PFSK-1 (cell line): ENCODE measurements around the gene TRAPPC11.

Experiments
- FOXP2 ChIP-seq: optimal IDR thresholded peaks from 2 replicates; pipeline ENCODE3; 2011; ENCODE audit warnings: borderline replicate concordance, control low read depth, inconsistent platforms; ENCODE audit not compliant: insufficient read depth; ENCODE audit errors: extremely low read length, extremely low read depth
- POLR2AphosphoS5 ChIP-seq: IDR thresholded peaks from 2 replicates; pipeline ENCODE4 v1.6.1; 2012; ENCODE audit warnings: low read depth, mild to moderate bottlenecking, control low read depth, low read length, moderate library complexity
- SIN3A ChIP-seq: IDR thresholded peaks from 2 replicates; pipeline ENCODE4 v1.6.1; 2012; ENCODE audit warnings: mild to moderate bottlenecking, low read length, moderate library complexity, borderline replicate concordance; ENCODE audit not compliant: insufficient read depth
- TAF1 ChIP-seq: IDR thresholded peaks from 2 replicates; pipeline ENCODE4 v1.6.1; 2012; ENCODE audit warnings: low read length, control low read depth, borderline replicate concordance; ENCODE audit not compliant: insufficient read depth
- TF ChIP-seq, protein P1 (sequence below), 2 experiments: IDR thresholded peaks; 2 replicates each; pipeline versions ENCODE4 v1.6.1 to v1.8.0; 2011 to 2012; ENCODE audit warnings: low read depth in 2 of 2, low read length in 2 of 2, control low read depth in 1 of 2, inconsistent platforms in 1 of 2, mild to moderate bottlenecking in 1 of 2, moderate library complexity in 1 of 2; ENCODE audit not compliant: insufficient read depth in 1 of 2

The TRAPPC11 gene

DNA sequence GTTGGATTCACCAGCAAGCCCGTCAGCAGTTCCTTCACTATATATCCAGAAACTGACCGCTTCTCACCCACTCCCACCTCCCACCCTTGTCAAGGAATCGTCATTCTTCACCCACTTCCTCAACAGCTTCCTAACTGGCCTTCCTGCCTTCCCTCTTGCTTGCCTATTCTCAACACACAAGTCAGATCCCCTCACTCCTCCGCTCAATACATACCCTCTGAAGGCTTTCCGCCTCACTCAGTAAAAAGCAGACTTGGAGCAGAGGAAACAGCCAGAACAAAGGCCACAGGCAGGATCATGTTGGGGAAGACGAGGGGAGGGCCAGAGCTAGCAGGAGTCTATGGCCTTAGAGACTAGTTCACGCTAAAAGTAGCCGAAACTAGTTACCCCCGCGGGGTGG is 23.8 kb upstream of the TRAPPC11 start:
- TF ChIP-seq FOXP2 (no peak), POLR2AphosphoS5 (no peak), TAF1 (no peak), SIN3A (no peak)
- TF ChIP-seq, protein P1, sequence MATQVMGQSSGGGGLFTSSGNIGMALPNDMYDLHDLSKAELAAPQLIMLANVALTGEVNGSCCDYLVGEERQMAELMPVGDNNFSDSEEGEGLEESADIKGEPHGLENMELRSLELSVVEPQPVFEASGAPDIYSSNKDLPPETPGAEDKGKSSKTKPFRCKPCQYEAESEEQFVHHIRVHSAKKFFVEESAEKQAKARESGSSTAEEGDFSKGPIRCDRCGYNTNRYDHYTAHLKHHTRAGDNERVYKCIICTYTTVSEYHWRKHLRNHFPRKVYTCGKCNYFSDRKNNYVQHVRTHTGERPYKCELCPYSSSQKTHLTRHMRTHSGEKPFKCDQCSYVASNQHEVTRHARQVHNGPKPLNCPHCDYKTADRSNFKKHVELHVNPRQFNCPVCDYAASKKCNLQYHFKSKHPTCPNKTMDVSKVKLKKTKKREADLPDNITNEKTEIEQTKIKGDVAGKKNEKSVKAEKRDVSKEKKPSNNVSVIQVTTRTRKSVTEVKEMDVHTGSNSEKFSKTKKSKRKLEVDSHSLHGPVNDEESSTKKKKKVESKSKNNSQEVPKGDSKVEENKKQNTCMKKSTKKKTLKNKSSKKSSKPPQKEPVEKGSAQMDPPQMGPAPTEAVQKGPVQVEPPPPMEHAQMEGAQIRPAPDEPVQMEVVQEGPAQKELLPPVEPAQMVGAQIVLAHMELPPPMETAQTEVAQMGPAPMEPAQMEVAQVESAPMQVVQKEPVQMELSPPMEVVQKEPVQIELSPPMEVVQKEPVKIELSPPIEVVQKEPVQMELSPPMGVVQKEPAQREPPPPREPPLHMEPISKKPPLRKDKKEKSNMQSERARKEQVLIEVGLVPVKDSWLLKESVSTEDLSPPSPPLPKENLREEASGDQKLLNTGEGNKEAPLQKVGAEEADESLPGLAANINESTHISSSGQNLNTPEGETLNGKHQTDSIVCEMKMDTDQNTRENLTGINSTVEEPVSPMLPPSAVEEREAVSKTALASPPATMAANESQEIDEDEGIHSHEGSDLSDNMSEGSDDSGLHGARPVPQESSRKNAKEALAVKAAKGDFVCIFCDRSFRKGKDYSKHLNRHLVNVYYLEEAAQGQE (IDR thresholded peaks at IDR 0.05; ENCODE audit: insufficient read depth in 1 of 2, low read depth in 2 of 2, low read length in 2 of 2) = no peak

DNA sequence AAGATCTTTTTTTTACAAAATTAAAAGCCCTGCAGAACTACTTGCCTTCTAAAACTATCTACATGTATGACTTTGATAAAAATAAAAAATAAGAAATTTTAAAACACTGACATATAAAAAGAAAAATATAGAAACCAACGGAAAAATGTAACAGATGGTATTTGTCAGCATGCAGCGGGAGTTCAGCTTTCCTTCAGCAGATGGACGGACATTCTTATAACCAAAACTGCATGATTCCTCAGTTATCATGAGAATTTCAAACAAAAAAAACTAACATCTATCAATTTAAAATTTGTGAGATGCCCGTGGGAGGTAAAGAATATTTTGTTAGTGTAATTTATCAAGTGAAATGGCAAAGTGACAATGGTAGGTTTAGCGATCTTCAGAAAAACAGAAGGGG is 23.4 kb upstream of the TRAPPC11 start:
- TF ChIP-seq, protein P1 (IDR thresholded peaks at IDR 0.05; ENCODE audit: insufficient read depth in 1 of 2, low read depth in 2 of 2, low read length in 2 of 2) = no peak
- TF ChIP-seq TAF1 (no peak), POLR2AphosphoS5 (no peak), FOXP2 (no peak), SIN3A (no peak)

GRCh38 chr4:183636503-183636902 is 22.6 kb upstream of the TRAPPC11 start:
- TF ChIP-seq, protein P1 (IDR thresholded peaks at IDR 0.05; ENCODE audit: insufficient read depth in 1 of 2, low read depth in 2 of 2, low read length in 2 of 2) = no peak
- TF ChIP-seq FOXP2 (no peak), POLR2AphosphoS5 (no peak), TAF1 (no peak), SIN3A (no peak)

DNA sequence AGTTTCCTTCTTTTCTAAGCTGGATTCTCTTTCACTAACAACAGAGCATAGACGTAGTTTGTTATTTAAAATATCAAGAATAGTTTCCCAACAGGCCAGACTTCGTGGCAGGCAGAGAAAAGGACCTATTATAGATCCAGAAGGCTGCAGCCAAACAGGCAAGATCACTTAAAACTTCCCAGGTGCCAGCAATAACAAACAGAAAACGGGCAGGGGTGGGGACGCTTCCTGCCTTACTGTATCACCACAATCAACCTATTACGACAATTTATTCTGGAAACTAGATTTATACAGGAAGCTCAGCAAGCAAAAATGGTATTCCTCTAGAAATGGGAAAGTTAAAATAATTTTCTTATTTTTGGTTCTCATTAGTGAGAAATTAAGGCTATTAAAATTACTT is 22.2 kb upstream of the TRAPPC11 start:
- TF ChIP-seq POLR2AphosphoS5 (no peak), TAF1 (no peak), FOXP2 (no peak)
- TF ChIP-seq, protein P1 (IDR thresholded peaks at IDR 0.05; ENCODE audit: insufficient read depth in 1 of 2, low read depth in 2 of 2, low read length in 2 of 2) = no peak

- TF ChIP-seq TAF1 (no peak), POLR2AphosphoS5 (no peak), SIN3A (no peak), FOXP2 (no peak)
- TF ChIP-seq, protein P1 (IDR thresholded peaks at IDR 0.05; ENCODE audit: insufficient read depth in 1 of 2, low read depth in 2 of 2, low read length in 2 of 2) = no peak
Observed at GRCh38 chr4:183637461-183637860, 21.6 kb upstream of the TRAPPC11 start.
